ENCODE results near the gene FTO.

DNA sequence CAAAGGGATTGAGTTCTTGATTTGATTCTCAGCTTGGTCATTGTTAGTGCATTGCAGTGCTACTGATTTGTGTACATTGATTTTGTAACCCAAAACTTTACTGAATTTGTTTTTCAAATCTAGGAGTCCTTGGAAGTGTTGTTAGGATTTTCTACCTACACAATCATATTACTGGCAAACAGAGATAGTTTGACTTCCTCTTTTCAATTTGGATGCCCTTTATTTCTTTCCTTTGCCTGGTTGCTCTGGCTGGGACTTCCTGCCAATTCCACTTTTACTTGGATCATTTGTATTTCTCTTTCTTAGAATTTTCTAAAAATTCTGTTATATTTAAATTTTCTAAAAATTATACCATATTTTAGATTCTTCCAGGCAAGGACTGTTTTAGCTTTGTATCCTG lies 151.1 kb downstream of the FTO start:
- TF ChIP-seq CHD2 (IDR thresholded peaks at IDR 0.05; ENCODE audit: low read length, partially characterized antibody) (no peak), MAFK (IDR thresholded peaks at IDR 0.05; ENCODE audit: partially characterized antibody) (no peak), NR3C1 (IDR thresholded peaks at IDR 0.05) (no peak), NFE2L2 (conservative IDR thresholded peaks at IDR 0.05; ENCODE audit: low read length) (no peak)
- TF ChIP-seq, protein P1, sequence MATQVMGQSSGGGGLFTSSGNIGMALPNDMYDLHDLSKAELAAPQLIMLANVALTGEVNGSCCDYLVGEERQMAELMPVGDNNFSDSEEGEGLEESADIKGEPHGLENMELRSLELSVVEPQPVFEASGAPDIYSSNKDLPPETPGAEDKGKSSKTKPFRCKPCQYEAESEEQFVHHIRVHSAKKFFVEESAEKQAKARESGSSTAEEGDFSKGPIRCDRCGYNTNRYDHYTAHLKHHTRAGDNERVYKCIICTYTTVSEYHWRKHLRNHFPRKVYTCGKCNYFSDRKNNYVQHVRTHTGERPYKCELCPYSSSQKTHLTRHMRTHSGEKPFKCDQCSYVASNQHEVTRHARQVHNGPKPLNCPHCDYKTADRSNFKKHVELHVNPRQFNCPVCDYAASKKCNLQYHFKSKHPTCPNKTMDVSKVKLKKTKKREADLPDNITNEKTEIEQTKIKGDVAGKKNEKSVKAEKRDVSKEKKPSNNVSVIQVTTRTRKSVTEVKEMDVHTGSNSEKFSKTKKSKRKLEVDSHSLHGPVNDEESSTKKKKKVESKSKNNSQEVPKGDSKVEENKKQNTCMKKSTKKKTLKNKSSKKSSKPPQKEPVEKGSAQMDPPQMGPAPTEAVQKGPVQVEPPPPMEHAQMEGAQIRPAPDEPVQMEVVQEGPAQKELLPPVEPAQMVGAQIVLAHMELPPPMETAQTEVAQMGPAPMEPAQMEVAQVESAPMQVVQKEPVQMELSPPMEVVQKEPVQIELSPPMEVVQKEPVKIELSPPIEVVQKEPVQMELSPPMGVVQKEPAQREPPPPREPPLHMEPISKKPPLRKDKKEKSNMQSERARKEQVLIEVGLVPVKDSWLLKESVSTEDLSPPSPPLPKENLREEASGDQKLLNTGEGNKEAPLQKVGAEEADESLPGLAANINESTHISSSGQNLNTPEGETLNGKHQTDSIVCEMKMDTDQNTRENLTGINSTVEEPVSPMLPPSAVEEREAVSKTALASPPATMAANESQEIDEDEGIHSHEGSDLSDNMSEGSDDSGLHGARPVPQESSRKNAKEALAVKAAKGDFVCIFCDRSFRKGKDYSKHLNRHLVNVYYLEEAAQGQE (IDR thresholded peaks at IDR 0.05): no peak
- TF ChIP-seq, protein P2, sequence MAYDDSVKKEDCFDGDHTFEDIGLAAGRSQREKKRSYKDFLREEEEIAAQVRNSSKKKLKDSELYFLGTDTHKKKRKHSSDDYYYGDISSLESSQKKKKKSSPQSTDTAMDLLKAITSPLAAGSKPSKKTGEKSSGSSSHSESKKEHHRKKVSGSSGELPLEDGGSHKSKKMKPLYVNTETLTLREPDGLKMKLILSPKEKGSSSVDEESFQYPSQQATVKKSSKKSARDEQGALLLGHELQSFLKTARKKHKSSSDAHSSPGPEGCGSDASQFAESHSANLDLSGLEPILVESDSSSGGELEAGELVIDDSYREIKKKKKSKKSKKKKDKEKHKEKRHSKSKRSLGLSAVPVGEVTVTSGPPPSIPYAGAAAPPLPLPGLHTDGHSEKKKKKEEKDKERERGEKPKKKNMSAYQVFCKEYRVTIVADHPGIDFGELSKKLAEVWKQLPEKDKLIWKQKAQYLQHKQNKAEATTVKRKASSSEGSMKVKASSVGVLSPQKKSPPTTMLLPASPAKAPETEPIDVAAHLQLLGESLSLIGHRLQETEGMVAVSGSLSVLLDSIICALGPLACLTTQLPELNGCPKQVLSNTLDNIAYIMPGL (CRISPR knock-in tag; IDR thresholded peaks at IDR 0.05; ENCODE audit: borderline replicate concordance): no peak
- TF ChIP-seq, protein P3, sequence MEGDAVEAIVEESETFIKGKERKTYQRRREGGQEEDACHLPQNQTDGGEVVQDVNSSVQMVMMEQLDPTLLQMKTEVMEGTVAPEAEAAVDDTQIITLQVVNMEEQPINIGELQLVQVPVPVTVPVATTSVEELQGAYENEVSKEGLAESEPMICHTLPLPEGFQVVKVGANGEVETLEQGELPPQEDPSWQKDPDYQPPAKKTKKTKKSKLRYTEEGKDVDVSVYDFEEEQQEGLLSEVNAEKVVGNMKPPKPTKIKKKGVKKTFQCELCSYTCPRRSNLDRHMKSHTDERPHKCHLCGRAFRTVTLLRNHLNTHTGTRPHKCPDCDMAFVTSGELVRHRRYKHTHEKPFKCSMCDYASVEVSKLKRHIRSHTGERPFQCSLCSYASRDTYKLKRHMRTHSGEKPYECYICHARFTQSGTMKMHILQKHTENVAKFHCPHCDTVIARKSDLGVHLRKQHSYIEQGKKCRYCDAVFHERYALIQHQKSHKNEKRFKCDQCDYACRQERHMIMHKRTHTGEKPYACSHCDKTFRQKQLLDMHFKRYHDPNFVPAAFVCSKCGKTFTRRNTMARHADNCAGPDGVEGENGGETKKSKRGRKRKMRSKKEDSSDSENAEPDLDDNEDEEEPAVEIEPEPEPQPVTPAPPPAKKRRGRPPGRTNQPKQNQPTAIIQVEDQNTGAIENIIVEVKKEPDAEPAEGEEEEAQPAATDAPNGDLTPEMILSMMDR (IDR thresholded peaks at IDR 0.05): no peak
- TF ChIP-seq, protein P4, sequence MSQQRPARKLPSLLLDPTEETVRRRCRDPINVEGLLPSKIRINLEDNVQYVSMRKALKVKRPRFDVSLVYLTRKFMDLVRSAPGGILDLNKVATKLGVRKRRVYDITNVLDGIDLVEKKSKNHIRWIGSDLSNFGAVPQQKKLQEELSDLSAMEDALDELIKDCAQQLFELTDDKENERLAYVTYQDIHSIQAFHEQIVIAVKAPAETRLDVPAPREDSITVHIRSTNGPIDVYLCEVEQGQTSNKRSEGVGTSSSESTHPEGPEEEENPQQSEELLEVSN (IDR thresholded peaks at IDR 0.05; ENCODE audit: borderline replicate concordance, low read depth): no peak

Measured in A549 (cell line).